H7 (cell line): ENCODE measurements around the gene MSX2. TPM values are rescaled to one million over a fixed set of nuclear protein-coding genes. Genes with fewer than 3 reads are reported as not detected.

Experiments
- DNase-seq: peaks from one replicate; pipeline ENCODE4 v3.0.0; 2012
- H3K27me3 ChIP-seq: 2 replicates; pipeline ENCODE4 v1.6.0; 2011; ENCODE audit warnings: mild to moderate bottlenecking, low read length; ENCODE audit not compliant: control insufficient read depth, insufficient read depth
- H3K36me3 ChIP-seq: replicated peaks from 2 replicates; pipeline ENCODE4 v1.5.1; 2011; ENCODE audit warnings: low read length; ENCODE audit not compliant: control insufficient read depth, insufficient read depth
- H3K4me3 ChIP-seq: 2 replicates; pipeline ENCODE4 v1.5.1; 2011; ENCODE audit warnings: low read depth, mild to moderate bottlenecking, control low read depth, low read length, moderate library complexity; ENCODE audit not compliant: insufficient read depth
- total RNA-seq: library from RNA; depleted of rRNA; stranded (reverse); fragments of >200 nt; shearing (Covaris generic); gene quantifications from 2 replicates; pipeline ENCODE4 v1.2.3, GENCODE V29; 2014

Gene MSX2
- total RNA-seq, 1 experiment from 2014 or later: 0.97 TPM

DNA sequence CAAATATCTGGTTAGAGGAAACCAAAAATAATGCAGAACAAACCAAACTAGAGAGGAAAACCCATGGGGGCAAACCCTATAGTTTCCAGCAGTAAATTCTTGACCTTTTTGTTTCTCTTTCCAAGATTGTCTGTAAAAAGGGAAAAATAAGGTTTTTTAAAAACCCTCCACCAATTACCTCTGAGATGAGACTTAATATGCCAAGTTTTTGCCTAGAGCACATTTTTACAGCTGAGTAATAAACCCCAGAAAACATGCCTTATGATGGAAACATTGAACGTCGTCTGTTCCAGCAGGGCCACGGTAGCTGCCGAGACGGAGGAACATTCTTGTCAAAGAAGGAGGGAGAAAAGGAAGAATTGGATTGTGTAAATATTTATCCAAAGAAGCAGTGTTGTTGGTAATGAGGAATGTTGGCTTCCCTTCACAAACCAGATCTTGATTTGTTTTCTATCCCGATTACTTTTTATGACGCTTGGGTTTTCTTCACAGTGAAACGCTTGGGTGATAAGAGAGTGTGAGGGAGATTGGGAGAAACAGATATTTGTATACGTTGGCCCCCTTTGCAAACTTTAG is 17.3 kb upstream of the MSX2 start:
- H3K27me3 ChIP-seq: no peaks in the 10 kb centered on the region; the same call in 1 of the 2 replicates
- H3K4me3 ChIP-seq: no peak overlapping the region

DNA sequence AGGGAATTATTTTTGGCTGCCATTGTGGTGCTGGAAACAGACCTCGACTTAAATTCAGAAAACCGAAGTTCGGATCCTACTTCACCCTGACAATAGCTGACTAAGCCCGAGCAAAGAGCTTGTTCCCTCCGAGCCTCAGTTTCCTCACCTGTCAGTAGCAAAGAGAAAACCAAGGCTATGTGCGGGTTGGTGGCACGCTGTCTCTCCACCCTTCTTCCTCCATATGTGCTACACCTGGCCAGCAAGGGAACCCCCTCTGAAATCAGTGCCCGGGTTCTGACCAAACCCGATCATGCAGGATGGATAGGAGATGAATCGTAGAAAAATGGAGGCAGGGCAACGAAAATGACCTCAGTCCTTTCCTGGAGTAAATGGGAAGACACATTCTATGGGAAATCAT is 16.7 kb upstream of the MSX2 start:
- no peak overlapping the region for H3K4me3 ChIP-seq
- no peak for DNase-seq
- no peaks in the 10 kb centered on the region for H3K36me3 ChIP-seq
- H3K27me3 ChIP-seq: no peaks in the 10 kb centered on the region; the same call in 1 of the 2 replicates

More for the DNA sequence above, 17.3 kb upstream of the MSX2 start:
- no peaks in the 10 kb centered on the region for H3K36me3 ChIP-seq
- no peak for DNase-seq

GRCh38 chr5:174708476-174709207 is 15.7 kb upstream of the MSX2 start:
- H3K4me3 ChIP-seq: no peak overlapping the region
- no peaks in the 10 kb centered on the region; the same call in 1 of the 2 replicates for H3K27me3 ChIP-seq
- no peak for DNase-seq

DNA sequence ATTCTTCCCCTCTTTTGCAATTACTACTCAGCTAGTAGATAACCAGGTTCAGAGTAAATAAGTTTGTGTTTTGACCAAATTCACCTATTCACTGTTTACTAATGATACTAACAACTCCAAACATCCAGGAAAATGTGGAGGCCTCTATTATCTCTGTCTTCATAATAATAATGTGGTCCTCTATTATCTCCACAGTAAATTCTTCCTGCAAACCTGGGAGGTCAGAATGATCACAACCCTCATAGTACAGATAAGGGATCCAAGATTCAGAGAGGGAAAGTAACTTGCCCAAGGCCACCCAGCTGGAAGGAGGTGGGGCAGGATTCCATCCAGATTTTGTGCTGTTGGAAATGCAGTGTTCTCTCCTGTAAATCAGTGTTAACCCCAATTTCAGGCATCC is 9.6 kb upstream of the MSX2 start:
- no peak for DNase-seq
- H3K4me3 ChIP-seq: no peak overlapping the region
- peaks cover 22% of the 10 kb centered on the region for H3K27me3 ChIP-seq
- H3K36me3 ChIP-seq: no peaks in the 10 kb centered on the region

More at GRCh38 chr5:174708476-174709207, 15.7 kb upstream of the MSX2 start:
- H3K36me3 ChIP-seq: no peaks in the 10 kb centered on the region

DNA sequence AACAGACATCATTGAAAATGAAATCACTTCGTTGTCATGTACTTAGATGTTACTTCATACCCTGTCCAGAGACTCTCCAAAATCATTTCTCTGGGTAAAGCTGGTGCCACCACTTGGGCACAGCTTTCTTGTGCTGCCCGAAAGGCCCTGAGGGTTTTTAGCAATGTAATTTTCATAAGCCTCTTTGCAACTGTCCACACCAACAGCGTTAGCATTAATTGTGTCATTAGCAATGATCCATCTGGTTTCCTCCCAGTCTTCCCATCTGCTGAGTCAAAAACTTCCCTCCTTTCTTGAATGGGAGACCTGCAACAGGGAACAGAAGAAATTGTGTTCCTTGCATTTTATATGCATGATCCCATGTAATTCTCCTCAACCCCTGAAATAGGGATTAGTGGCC is 8.6 kb upstream of the MSX2 start:
- Histone ChIP-seq H3K4me3 (no peak overlapping the region), H3K36me3 (no peaks in the 10 kb centered on the region), H3K27me3 (peaks cover 33% of the 10 kb centered on the region)
- no peak for DNase-seq

DNA sequence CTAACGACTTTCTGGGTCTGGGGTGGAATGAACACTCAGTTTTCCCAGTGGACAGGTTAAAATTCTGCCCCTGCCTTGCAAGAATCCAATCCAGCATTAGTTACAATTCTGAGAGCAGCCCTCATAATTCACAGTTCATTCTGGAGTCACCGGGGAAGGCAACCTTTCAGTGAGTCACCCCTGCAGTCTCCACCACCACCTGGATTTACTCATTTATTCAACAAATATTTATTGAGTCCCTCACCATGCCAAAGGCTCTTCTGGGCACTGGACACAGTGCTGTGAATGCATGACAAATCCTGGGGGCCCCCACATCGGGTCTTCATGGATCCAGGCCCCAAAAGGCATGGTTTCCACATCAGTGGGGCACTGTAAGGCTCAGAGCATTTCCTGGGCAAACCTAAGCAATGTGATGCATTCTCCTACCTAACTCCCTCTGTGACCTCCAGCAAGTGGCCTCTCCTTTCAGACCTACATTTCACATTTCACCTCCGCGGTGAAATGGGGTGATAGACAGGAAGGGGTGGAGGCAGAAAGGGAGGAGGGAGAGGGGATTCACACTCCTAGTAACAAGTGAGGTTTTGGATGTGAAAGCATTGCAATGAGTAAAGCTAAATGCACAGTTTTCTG is 6.4 kb upstream of the MSX2 start:
- Histone ChIP-seq H3K36me3 (no peaks in the 10 kb centered on the region), H3K4me3 (no peak overlapping the region), H3K27me3 (peaks cover 53% of the 10 kb centered on the region)
- DNase-seq: no peak

DNA sequence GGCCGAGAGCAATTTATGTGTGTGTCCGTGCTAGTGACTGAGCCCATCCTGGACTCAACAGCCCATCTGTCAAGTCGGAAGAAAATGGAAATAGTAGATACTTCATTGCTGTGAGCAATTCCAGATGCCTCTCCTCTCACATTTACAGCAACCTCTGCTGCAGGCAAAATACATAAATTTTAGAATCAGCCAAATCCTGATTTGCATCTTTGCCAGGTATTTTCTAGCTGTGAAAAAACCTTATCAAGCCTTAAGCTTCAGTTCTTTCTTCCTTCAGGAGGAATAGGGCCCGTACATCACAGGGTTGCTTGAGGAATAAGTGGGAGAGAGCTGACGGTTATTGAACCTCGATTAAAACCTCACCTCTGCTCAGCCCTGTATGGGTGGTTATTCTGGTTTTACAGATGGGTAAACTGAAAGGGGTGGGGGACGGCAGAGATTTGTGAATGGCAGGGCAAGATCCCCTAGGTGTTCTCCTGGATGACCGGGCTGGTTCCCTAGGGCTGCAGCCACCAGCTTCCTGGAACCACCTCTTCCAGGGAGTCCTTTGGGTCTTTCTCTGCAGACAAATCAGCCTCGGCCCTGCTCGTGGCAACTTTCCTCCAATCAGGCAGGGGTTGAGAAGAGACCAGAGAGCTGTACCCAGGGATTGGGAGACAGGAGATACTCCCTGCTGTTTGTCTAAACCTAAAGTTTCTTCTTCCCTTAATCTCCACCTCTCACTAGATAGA is 5.3 kb upstream of the MSX2 start:
- no peak for DNase-seq
- H3K4me3 ChIP-seq: no peak overlapping the region
- peaks cover 64% of the 10 kb centered on the region for H3K27me3 ChIP-seq
- H3K36me3 ChIP-seq: no peaks in the 10 kb centered on the region

DNA sequence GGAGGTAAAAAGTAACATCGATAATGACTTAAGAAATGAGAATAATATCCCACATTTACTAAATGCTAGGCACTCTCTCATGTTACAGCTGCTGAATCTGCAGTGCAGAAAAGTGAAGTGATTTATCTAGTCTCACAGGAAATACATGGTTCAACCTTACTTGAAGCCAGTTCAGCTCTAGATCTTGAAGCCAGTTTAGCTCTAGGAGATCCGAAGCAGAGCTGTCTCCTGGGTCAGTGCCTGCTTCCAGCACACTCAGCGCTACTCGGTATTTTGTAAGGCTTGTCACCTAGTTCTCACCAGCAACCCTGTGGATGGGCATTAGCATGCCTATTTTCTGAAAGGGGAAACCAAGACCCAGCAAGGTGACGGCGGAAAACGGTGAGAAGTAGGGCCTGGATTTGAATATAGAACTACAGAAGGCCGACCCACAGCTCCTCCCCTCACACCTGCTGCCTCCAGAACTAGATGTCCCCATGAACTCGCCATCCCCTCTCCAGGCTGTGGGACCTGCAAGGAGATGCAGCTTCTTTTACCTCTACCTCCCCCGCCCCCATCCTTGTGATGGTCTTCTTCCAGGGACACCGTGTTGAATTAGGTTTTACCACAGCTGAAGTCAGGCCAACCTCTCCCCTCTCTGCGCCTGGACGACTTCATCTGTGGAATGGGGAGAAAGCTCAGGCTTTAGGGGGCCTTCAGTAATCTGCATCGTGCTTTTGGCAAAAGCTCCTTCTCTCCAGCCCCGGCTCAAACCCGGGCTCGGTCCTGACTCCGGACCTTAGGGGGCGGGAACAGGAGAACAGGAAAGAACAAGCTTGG is 4.4 kb upstream of the MSX2 start:
- H3K36me3 ChIP-seq: no peaks in the 10 kb centered on the region
- DNase-seq: peak; percentile 52
- peaks cover 71% of the 10 kb centered on the region for H3K27me3 ChIP-seq
- H3K4me3 ChIP-seq: peak overlapping the region; percentile 27; the same call in 1 of the 2 replicates

DNA sequence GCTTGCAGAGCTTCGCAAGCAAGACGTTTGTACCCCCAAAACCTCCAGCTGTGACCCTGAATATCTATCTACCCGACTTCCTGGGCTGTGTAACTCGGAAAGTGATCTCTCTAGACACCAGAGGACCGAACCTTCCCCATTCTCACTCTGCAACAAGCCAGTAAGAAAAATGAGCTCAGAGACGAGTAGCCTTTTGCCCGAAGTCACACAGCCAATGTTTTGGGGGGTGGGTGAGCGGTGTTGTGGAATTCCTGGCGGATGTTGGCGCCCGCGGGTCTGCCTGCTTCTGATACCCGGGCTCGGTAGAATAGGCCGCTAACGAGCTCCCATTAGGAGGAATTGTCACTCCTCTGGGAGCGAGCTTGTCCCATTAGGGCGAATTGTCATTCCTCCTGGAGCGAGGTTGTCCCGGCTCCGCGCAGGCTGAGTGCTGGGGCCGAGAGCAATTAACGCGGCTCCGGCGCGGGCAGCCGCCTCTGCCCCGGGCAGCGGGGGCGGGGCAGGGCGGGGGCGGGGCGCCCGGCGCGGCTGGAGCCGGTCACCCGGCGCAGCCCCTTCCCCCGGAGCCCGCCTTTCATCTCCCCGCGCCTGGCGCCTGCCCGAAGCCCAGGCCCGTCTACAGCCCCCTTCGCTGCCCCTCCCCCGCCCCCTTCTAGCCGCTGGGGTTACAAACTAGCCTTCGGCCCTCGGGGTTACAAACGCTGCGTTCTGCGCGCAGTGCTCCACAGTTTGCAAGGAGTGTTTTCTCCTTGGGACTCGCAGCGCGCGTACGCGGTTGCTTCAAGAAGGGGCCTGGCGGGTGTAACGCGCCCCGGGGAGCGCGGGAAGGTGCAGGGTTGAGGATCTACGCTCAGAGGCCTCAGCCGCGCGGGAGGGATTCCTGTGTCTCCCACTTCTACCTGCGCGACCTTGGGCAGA is 3.5 kb upstream of the MSX2 start:
- Histone ChIP-seq H3K27me3 (peaks cover 79% of the 10 kb centered on the region), H3K4me3 (peak overlapping the region; percentile 27), H3K36me3 (no peaks in the 10 kb centered on the region)
- DNase-seq: peak; percentile 95

DNA sequence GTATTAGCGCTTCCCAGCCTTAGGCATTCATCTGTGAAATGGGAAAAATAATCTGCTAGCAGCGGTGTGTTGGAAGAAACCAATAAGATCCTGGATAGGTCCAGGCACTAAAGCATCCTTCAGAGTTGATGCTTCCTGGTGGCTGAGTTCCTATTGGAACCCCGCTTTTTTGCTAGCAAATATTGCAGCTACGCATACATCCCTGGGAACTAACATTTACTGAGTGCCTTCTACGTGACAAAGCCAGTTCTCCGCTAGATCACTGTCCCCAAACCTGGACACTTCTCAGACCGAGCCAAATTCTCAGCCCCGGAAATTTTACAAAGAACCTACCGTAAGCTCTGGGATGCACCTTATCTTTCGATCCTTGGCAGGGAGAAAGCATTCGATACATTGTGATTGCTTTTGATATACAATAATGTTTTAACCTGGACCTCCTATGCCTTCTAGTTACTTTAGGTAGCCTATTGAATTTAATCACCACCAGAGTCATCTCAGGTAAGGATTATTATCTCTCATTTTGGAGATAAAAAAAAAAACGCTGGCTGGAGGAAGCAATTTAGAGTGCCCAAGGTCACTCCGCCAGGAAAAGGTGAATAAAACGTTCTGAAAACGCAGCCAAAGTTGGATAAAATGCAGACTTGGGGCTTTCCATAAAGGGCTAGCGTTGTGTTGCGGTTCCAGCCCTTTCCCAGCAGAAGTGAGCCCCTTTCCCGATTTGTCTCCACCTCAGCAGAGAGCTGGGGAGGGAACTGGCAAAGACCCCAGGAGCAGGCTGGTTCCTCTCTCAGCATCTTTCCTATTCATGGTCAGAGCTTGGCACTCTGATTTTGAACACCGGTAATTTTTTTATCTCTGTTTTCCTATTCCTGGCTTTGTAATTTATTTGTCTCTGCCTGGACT is 2.6 kb upstream of the MSX2 start:
- H3K27me3 ChIP-seq: peaks cover 88% of the 10 kb centered on the region
- H3K36me3 ChIP-seq: no peaks in the 10 kb centered on the region
- peak overlapping the region; percentile 25 for H3K4me3 ChIP-seq
- DNase-seq: no peak

DNA sequence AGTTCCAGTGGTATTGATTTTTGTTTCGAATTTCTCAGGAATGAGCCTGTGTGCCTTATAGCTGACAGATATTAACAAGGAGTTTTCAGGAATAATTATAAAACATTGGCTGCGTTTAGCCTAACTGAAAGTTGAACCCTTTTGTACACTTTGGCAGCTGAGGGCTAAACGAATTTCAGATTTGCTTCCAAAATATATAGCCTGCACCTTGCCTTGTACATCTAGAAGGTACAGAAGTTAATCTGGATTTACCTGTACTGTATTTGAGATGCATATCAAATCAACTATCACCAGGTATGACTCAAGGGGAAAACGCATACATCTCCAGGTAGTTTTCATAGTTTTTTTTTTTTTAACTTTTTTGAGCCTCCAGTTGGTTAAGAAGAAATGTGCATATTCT is 1.9 kb upstream of the MSX2 start:
- no peaks in the 10 kb centered on the region for H3K36me3 ChIP-seq
- H3K4me3 ChIP-seq: no peak overlapping the region
- DNase-seq: no peak
- H3K27me3 ChIP-seq: peaks cover 96% of the 10 kb centered on the region

GRCh38 chr5:174723315-174723978 is 935 bp upstream of the MSX2 start:
- no peak for DNase-seq

More at GRCh38 chr5:174723315-174723978, 935 bp upstream of the MSX2 start:
- no peaks in the 10 kb centered on the region for H3K36me3 ChIP-seq
- H3K4me3 ChIP-seq: peak overlapping the region; percentile 47; the same call in 1 of the 2 replicates
- H3K27me3 ChIP-seq: peaks cover 96% of the 10 kb centered on the region
